Activated CD8-positive, alpha-beta memory T cell treated with anti-CD3 and anti-CD28 coated beads, Interleukin-2, amount 50 U/mL, for 48 hours (primary cell): ENCODE measurements around the gene MLLT6.
"Not testable (repeated sequence)": the region's sequence is repeated elsewhere in the genome, so short reads cannot be mapped to it uniquely, and the experiment has no call there.

Source experiments
- DNase-seq: peaks from one replicate; pipeline ENCODE4 v3.0.0-alpha.2; 2020

MLLT6 gene

GRCh38 chr17:38709104-38709820 lies 4.2 kb downstream of the MLLT6 start:
- no peak for DNase-seq

- DNase-seq = no peak
Observed at GRCh38 chr17:38709864-38710603, 5.0 kb downstream of the MLLT6 start.

GRCh38 chr17:38710604-38710962 lies 5.5 kb downstream of the MLLT6 start:
- no peak for DNase-seq

DNA sequence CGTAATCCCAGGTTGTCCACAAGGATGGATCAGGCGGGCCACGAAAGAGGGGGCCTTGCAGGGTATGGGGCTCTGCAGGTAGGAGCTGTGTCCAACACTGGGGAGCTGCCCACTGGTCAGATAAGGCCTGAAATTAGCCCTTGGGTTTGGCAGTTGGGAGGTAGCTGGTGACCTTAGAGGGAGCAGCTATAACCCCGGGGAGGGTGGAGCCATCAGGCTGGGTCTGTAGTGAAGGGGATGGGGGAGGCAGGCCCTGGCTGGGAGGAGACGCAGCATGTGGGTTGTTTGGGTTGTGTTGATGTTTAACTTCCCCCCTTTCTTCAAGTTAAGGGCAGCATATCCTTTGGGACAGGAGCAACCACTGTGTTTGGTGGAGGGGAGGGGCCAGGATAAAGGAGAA lies 5.9 kb downstream of the MLLT6 start:
- no peak for DNase-seq

- no peak for DNase-seq
Observed at GRCh38 chr17:38711792-38712571, 6.9 kb downstream of the MLLT6 start.

DNA sequence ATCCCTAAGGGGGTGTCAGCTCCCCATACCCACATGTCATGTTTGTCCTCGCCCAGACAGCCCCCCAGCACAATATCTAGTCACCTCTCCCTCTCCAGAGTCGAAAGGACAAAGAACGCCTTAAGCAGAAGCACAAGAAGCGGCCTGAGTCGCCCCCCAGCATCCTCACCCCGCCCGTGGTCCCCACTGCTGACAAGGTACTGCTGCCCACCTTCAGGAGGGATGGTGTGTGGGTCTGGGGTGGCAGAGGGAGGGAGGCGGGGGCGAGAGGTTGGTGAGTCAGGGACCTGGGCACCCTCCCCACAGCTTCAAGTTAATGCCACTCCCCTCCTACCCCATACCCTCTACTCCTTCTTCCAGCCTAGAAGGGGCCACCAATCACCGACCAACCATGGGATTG lies 7.5 kb downstream of the MLLT6 start:
- DNase-seq = no peak

GRCh38 chr17:38713456-38714075 lies 8.5 kb downstream of the MLLT6 start:
- DNase-seq = no peak

DNA sequence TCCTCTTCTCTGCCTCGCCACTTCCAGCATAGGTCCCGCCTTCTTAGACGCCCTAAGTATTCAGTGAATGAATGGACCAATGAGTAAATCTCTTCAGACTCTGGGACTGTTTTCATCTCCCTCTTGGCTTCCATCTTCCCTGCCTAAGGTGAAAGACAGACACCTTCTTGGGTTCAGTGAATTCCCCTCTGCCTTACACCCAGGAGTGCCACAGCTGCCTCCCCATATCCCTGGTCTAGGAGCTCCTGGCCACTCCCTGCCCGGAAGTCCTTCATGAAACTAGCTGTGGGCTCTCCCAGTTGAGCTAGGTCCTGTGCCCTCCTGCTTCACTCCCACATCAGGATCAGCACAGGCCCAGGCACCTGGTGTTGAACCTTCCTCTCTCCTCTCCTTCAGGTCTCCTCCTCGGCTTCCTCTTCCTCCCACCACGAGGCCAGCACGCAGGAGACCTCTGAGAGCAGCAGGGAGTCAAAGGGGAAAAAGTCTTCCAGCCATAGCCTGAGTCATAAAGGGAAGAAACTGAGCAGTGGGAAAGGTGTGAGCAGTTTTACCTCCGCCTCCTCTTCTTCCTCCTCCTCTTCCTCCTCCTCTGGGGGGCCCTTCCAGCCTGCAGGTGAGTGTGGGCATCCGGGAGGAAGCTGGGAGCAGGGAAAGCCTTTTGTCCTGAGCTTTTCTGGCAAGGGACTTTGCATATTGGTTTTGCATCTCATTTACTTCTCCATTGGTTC lies 10.3 kb downstream of the MLLT6 start:
- no peak for DNase-seq

DNA sequence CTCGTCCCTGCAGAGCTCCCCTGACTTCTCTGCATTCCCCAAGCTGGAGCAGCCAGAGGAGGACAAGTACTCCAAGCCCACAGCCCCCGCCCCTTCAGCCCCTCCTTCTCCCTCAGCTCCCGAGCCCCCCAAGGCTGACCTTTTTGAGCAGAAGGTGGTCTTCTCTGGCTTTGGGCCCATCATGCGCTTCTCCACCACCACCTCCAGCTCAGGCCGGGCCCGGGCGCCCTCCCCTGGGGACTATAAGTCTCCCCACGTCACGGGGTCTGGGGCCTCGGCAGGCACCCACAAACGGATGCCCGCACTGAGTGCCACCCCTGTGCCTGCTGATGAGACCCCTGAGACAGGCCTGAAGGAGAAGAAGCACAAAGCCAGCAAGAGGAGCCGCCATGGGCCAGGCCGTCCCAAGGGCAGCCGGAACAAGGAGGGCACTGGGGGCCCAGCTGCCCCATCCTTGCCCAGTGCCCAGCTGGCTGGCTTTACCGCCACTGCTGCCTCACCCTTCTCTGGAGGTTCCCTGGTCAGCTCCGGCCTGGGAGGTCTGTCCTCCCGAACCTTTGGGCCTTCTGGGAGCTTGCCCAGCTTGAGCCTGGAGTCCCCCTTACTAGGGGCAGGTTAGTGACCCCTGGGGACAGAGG lies 11.4 kb downstream of the MLLT6 start:
- DNase-seq = no peak

- no peak for DNase-seq
Observed at GRCh38 chr17:38717139-38717745, 12.2 kb downstream of the MLLT6 start.

DNA sequence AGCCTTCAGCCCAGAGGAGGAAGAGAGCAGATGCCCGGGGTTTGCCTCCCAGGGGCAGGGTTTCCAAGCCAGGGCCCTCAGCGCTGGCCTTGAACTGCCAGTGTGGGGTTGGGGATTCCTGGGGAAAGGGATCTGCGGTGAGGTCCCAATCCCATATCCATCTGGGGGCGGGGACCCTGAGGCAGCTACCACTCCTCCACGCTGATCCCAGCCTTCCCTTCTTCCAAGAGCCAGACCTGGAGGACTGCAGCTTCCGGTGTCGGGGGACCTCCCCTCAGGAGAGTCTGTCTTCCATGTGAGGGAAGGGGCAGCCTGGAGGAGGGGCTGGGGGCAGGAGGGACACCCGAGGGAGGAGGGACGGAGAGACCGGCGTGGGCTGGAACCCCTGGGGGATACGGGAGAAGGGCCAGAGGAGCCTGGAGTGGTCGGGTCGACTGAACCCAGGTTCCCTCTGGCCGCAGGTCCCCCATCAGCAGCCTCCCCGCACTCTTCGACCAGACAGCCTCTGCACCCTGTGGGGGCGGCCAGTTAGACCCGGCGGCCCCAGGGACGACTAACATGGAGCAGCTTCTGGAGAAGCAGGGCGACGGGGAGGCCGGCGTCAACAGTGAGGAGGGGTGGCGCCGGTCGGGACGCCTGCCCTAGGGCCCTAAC lies 14.3 kb downstream of the MLLT6 start:
- no peak for DNase-seq

DNA sequence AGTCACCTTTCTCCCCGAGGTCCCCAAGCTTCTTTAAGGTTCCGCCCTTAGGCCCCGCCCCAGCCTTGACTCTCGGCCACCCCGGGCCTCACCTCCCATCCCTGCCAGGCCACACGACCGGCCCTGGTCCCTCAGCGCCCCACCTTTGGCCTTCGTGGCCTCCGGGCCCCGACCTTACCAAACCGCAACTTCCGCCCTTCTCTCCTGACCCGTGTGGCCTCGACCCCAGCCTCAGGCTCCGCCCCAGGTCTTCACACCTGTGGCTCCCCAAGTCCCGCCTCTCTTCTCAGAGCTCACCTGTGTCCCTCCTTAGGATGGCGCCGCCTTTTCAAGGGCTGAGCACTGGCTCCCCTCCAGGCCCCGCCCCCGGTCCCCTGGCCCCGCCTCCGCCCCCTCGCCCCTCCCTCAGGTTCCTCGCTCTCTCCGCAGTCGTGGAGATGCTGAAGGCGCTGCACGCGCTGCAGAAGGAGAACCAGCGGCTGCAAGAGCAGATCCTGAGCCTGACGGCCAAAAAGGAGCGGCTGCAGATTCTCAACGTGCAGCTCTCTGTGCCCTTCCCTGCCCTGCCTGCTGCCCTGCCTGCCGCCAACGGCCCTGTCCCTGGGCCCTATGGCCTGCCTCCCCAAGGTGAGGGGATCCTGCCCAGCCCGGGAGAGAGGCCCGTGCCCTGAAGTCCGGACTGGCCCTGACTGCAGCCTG lies 15.0 kb downstream of the MLLT6 start:
- no peak for DNase-seq

DNA sequence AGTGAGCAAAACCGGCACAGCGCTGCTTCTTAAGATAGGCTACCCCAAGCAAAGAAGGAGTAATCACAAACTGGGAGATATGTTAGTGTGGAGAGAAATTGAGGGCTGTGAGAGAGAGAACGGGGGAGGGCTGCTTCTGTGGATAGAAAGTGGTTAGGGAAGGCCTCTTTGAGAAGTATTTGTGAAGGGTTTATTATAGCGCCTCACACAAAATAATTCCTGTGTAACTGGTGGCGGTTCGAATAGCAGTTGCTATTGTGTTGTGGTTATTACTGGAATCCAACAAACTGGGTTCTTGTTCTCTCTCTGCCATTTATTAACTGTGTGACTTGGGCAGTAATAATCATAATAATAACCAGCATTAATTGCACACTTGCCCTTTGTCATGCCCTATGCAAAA lies 15.9 kb downstream of the MLLT6 start:
- no peak for DNase-seq

- no peak for DNase-seq
Observed at GRCh38 chr17:38721802-38722201, 16.7 kb downstream of the MLLT6 start.

GRCh38 chr17:38724337-38724988 lies 19.4 kb downstream of the MLLT6 start:
- no peak for DNase-seq

DNA sequence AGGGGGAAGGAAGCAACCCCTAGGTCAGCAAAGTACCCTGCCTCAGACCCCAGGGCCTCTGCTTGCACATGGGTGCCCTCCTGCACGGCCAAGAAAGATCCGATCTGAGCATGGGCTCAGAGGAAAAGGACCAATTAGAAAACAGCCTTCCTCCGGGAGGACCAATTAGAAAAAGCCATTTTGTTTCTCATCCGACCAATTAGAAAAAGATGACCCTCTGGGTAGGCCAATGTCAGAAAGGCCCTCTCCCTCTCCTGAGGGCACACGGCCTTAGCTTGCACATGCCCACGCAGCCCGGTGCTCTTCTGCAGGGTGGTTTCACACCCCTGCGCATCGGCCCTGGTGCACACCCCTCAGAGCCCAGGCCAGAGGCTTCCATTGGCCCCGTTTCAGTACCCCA lies 20.0 kb downstream of the MLLT6 start:
- DNase-seq = no peak

- DNase-seq = not testable (repeated sequence)
Observed at GRCh38 chr17:38726145-38726544, 21.1 kb downstream of the MLLT6 start.

- DNase-seq = peak; percentile 80
Observed at GRCh38 chr17:38727736-38728135, 22.7 kb downstream of the MLLT6 start.

GRCh38 chr17:38728290-38728831 lies 23.3 kb downstream of the MLLT6 start:
- no peak for DNase-seq
